Breast epithelium (tissue), 4 donors: ENCODE data around the gene EPG5. TPM values are rescaled to one million over a fixed set of nuclear protein-coding genes. Genes with fewer than 3 reads are reported as not detected.
"Not testable (repeated sequence)": the region's sequence is repeated elsewhere in the genome, so short reads cannot be mapped to it uniquely, and the experiment has no call there.

Experiments used
- DNase-seq, 2 donors: peaks; one replicate each; pipeline ENCODE4 v3.0.0-alpha.2; 2019; ENCODE audit warnings: low spot score in 2 of 2
- H3K27ac ChIP-seq, 2 donors: fragments of 200-600 bp; sonication (generic) in 1 of 2; one replicate each; pipeline ENCODE4 v1.5.1; 2016 to 2019; ENCODE audit warnings: mild to moderate bottlenecking in 1 of 2
- H3K27me3 ChIP-seq, 2 donors: fragments of 200-600 bp; sonication (generic) in 1 of 2; one replicate each; pipeline versions ENCODE4 v1.5.1 to v1.6.0; 2017 to 2019; ENCODE audit warnings: control low read depth in 1 of 2, mild to moderate bottlenecking in 1 of 2
- H3K36me3 ChIP-seq: fragments of 200-600 bp; one replicate; pipeline ENCODE4 v1.5.1; 2019
- H3K4me1 ChIP-seq, 2 donors: fragments of 200-600 bp; sonication (generic); one replicate each; pipeline ENCODE4 v1.5.1; 2016 to 2019; ENCODE audit warnings: control low read depth in 1 of 2
- H3K4me3 ChIP-seq, 3 donors: fragments of 200-600 bp; sonication (generic); 1 replicate in 2 of 3; 2 replicates in 1 of 3; pipeline ENCODE4 v1.5.1; 2016 to 2019; ENCODE audit warnings: mild to moderate bottlenecking in 3 of 3, moderate library complexity in 2 of 3
- H3K9me3 ChIP-seq, 2 donors: fragments of 200-600 bp; sonication (generic) in 1 of 2; one replicate each; pipeline ENCODE4 v1.5.1; 2016 to 2019; ENCODE audit warnings: control low read depth in 1 of 2
- POLR2A ChIP-seq: fragments of 450-650 bp; IDR thresholded peaks from one replicate; pipeline ENCODE4 v1.6.1; 2016; ENCODE audit warnings: antibody characterized with exemption, mild to moderate bottlenecking, moderate library complexity
- POLR2AphosphoS5 ChIP-seq, 3 donors: sonication (generic); formaldehyde crosslinking; IDR thresholded peaks; one replicate each; pipeline ENCODE4 v1.6.1; 2017; ENCODE audit warnings: antibody characterized with exemption in 3 of 3
- intact Hi-C: fragments of 100-400 bp; cut with DNase I; formaldehyde crosslinking; loops from one replicate; pipeline ENCODE4 v1.15.1; 2023; ENCODE audit warnings: low total_unique reads
- total RNA-seq, 3 donors: library from RNA; depleted of rRNA; stranded (reverse); fragments of >200 nt; gene quantifications; one replicate each; pipeline ENCODE4 v1.1.0, GENCODE V29; 2016
- TF ChIP-seq, protein P1 (sequence below), 3 donors: fragments of 450-650 bp; IDR thresholded peaks; one replicate each; pipeline ENCODE4 v1.5.1; 2016 to 2017; ENCODE audit warnings: antibody characterized with exemption in 3 of 3, mild to moderate bottlenecking in 3 of 3, moderate library complexity in 3 of 3

Gene EPG5
- total RNA-seq, 3 donors from 2014 or later: 38.7 to 64.5 (median 48.8) TPM

DNA sequence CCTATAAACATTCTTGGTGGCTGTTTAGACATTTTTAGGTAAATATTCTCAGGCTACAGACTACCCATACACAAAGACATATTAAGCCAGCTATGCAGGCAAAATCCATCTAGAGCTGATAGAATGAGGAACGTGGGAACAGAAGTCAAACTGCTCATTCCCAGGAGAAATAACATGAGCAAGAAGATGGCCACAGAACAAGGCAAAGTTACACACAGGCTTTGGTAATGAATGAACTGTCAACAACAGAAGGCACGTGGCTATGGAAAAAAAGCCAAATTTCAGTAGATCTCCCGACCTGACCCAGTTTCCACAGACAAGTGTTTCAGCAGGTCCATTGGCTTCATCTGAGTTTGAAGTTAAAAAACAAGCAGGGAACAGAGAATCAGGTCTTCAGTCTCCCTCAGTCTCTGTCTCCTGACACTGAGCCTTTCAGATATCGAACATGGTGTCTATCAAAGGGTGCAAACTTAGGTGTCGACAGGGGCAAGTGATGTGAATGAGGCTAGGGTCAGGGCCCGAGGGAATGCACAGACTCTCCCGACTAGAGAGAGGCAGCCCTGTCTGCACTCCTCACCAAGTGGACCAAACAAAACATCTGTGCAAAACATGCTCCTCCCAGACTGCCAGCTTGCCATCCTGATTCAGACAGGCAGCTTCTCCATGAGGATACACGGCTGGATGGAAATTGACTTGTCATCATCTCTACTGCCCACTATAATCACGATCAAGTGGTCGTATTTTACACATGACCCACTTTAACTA is 115.8 kb downstream of the EPG5 start:
- Histone ChIP-seq H3K9me3 (no peaks in the 10 kb centered on the region), H3K4me1 (no peaks in the 10 kb centered on the region), H3K4me3 (no peak overlapping the region), H3K27ac (no peak overlapping the region), H3K36me3 (peaks cover 8% of the 10 kb centered on the region), H3K27me3 (no peaks in the 10 kb centered on the region)
- TF ChIP-seq POLR2AphosphoS5 (IDR thresholded peaks at IDR 0.05): no peak
- no peak for TF ChIP-seq POLR2A
- TF ChIP-seq, protein P1, sequence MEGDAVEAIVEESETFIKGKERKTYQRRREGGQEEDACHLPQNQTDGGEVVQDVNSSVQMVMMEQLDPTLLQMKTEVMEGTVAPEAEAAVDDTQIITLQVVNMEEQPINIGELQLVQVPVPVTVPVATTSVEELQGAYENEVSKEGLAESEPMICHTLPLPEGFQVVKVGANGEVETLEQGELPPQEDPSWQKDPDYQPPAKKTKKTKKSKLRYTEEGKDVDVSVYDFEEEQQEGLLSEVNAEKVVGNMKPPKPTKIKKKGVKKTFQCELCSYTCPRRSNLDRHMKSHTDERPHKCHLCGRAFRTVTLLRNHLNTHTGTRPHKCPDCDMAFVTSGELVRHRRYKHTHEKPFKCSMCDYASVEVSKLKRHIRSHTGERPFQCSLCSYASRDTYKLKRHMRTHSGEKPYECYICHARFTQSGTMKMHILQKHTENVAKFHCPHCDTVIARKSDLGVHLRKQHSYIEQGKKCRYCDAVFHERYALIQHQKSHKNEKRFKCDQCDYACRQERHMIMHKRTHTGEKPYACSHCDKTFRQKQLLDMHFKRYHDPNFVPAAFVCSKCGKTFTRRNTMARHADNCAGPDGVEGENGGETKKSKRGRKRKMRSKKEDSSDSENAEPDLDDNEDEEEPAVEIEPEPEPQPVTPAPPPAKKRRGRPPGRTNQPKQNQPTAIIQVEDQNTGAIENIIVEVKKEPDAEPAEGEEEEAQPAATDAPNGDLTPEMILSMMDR (IDR thresholded peaks at IDR 0.05): no peak
- intact Hi-C loops: no loop called here
- DNase-seq: no peak

DNA sequence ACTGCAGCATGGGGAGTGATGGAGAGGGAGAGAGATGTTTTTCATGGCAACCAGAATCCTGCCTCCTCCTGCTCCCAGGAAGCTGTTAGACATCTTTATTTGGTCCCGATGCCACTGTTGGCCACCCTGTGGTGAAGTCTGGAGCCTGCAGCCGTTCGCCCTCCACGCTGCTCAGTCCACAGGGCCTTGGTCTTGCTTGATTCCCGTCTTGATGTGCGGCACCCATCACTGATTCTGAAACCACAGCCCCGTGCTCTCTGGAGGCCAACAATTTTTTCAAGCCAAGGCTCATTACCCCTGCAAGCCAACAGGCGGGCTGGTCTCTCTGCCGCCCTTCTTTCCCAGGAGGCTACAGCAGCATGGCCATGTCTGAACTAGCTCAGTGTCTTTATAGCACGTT is 117.1 kb downstream of the EPG5 start:
- H3K36me3 ChIP-seq: peaks cover 8% of the 10 kb centered on the region
- H3K9me3 ChIP-seq: no peaks in the 10 kb centered on the region
- no peak overlapping the region for H3K27ac ChIP-seq
- H3K4me3 ChIP-seq: no peak overlapping the region
- DNase-seq: no peak
- TF ChIP-seq POLR2A (no peak), POLR2AphosphoS5 (IDR thresholded peaks at IDR 0.05) (no peak)
- TF ChIP-seq, protein P1 (IDR thresholded peaks at IDR 0.05): no peak
- H3K4me1 ChIP-seq: no peaks in the 10 kb centered on the region
- H3K27me3 ChIP-seq: no peaks in the 10 kb centered on the region
- intact Hi-C loops: no loop called here

DNA sequence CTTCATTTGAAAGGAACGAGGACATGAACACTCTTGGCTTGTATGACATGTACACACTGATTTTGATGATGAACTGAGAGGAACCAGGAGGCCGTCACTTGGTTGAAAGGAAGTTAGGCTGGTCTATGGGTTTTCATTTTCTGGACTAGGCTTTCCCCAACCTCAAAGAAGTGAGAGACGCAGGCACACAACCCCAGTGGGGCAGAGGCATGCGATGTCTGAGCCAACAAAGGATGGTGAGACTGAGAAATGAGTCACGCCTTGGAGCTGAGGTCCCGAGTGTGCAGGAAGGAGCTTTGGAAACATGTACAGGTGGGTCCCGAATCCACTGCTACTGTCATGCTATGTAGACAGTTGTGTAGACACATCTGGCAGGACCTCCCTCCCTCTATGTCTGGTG is 117.6 kb downstream of the EPG5 start:
- H3K36me3 ChIP-seq: peaks cover 8% of the 10 kb centered on the region
- intact Hi-C loops: no loop called here

DNA sequence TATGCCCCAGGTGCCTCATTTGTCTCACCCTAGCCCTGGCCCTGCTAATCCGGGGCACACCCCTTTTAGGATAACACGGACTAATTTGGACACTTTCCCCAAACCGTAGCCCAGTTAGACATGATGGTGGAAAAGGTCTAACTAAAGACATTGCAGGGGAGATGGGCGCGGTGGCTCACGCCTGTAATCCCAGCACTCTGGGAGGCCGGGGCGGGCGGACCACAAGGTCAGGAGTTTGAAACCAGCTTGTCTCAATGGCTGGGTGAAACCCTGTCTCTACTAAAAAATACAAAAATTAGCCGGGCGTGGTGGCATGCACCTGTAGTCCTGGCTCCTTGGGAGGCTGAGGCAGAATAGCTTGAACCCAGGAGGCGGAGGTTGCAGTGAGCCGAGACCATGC is 118.5 kb downstream of the EPG5 start:
- H3K9me3 ChIP-seq, H3K4me1 ChIP-seq, intact Hi-C loops, H3K36me3 ChIP-seq, H3K27me3 ChIP-seq, DNase-seq, H3K27ac ChIP-seq, H3K4me3 ChIP-seq: not testable (repeated sequence)

More for the DNA sequence above, 117.6 kb downstream of the EPG5 start:
- Histone ChIP-seq H3K27me3 (no peaks in the 10 kb centered on the region), H3K9me3 (no peaks in the 10 kb centered on the region), H3K4me3 (no peak overlapping the region), H3K4me1 (no peaks in the 10 kb centered on the region), H3K27ac (no peak overlapping the region)
- no peak for DNase-seq
- TF ChIP-seq POLR2AphosphoS5 (IDR thresholded peaks at IDR 0.05): no peak

DNA sequence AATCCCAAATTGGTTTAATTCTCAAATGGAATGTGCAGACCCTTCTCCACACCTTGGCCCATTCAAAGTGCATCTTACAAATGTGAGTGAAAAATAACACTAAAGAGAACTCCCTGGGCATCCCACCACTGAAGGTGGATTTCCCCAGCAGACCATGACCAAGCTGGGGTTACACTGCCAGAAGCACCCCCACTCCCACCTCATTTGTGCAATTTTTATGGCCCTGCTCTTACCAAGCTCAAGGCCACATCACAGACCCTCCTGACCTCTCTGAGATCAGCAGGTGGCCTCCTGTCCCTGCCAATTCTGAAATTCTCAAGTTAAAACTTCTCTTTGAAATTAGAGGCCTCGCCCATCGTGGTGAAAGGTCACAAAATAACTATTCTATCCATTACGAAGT is 120.0 kb downstream of the EPG5 start:
- intact Hi-C loops: no loop called here
- H3K4me3 ChIP-seq: no peak overlapping the region
- H3K4me1 ChIP-seq: no peaks in the 10 kb centered on the region
- no peaks in the 10 kb centered on the region for H3K36me3 ChIP-seq
- TF ChIP-seq POLR2AphosphoS5 (IDR thresholded peaks at IDR 0.05): no peak
- TF ChIP-seq, protein P1 (IDR thresholded peaks at IDR 0.05): no peak
- no peak for TF ChIP-seq POLR2A
- H3K27ac ChIP-seq: no peak overlapping the region
- no peaks in the 10 kb centered on the region for H3K27me3 ChIP-seq
- no peak for DNase-seq
- no peaks in the 10 kb centered on the region for H3K9me3 ChIP-seq

DNA sequence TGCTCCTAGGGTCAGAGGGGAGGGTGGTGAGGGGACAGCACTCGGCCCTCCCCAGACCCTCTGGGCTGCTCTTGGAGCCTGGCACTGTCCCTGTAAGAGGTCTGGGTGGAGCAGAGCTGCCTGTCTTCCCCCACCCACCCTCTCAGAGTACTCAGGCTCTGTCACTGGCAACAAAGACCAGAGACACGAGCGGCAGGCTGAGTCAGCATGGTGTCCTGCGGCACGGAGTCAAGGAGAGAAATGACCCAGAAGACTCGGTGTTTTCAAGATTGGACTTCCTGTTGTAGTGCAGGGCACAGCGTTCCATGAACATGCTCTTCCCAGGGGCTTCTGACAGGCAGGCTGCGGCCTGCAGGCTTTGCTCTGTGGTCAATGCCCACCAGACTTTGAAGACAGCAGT is 121.7 kb downstream of the EPG5 start:
- H3K27me3 ChIP-seq: no peaks in the 10 kb centered on the region
- H3K9me3 ChIP-seq: no peaks in the 10 kb centered on the region
- no peaks in the 10 kb centered on the region for H3K4me1 ChIP-seq
- H3K27ac ChIP-seq: no peak overlapping the region
- TF ChIP-seq POLR2A (no peak), POLR2AphosphoS5 (IDR thresholded peaks at IDR 0.05) (no peak)
- TF ChIP-seq, protein P1 (IDR thresholded peaks at IDR 0.05): no peak
- no peaks in the 10 kb centered on the region for H3K36me3 ChIP-seq
- DNase-seq: no peak
- intact Hi-C loops: no loop called here
- no peak overlapping the region for H3K4me3 ChIP-seq
